Fibroblast of skin of abdomen (primary cell): Measurements from ENCODE around the gene PDE6D.
"Not testable (repeated sequence)": the region's sequence is repeated elsewhere in the genome, so short reads cannot be mapped to it uniquely, and the experiment has no call there.

Source experiments
- DNase-seq: peaks from one replicate; pipeline ENCODE4 v3.0.0-alpha.2; 2013

The PDE6D gene

DNA sequence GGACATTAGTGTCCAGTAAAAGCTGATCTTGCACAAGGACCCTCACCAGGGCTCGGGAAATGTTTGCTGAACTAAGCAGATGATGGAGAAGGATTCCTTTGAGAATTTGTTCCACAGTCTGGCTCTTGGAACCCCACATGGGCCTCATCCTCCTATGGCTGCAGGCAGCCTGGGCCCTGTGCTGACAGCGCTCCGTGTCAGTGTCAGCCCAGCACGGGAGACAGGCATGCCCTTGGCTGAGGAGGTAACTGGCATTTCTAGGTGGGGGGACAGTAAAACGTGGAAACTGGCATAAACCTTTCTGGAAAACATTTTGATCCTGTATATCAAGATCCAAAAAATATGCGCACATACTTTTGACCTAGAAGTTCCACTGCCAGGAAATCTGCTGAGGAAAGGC, 62.3 kb downstream of the PDE6D start:
- DNase-seq = no peak

DNA sequence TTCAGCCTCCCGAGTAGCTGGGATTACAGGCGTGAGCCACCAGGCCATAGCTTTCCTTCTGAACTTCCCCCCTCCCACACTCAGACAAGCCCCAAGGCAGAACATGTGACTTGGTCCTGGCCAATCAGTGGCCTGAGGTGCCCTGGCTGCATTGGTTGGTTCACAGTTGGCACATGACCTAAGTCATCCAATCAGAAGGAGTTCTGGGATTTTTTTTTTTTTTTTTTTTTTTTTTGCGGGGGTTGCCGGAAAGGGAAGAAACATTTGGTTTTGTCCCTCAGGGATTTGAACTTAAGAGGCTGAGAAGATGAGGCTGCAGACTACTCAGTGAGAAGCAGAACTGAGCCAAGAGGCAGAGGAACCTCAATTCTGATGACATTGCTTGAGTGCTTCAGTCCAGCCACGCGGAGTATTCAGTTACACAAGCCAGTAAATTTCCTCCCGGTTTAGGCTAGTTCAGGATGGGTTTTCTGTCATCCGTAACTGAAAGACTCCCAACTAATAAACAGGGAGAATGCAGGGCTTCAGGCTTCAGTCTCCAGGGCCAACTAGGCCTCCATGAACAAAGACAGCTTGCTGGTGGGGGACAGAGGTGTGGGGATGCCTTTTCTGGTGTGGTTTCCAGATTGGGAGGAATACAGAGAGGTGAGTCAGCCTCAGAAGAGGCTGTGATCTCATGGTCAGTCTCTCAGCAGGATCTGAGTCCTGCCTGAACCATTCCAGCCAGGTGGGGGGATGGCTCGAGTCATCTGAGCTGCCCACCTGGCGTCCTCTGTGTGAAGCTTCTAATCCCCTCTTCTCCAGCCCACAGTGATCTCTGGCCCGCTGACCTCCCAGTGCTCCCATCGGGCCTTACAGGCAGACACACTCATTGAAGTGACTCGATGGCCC, 63.6 kb downstream of the PDE6D start:
- DNase-seq = peak; percentile 45

DNA sequence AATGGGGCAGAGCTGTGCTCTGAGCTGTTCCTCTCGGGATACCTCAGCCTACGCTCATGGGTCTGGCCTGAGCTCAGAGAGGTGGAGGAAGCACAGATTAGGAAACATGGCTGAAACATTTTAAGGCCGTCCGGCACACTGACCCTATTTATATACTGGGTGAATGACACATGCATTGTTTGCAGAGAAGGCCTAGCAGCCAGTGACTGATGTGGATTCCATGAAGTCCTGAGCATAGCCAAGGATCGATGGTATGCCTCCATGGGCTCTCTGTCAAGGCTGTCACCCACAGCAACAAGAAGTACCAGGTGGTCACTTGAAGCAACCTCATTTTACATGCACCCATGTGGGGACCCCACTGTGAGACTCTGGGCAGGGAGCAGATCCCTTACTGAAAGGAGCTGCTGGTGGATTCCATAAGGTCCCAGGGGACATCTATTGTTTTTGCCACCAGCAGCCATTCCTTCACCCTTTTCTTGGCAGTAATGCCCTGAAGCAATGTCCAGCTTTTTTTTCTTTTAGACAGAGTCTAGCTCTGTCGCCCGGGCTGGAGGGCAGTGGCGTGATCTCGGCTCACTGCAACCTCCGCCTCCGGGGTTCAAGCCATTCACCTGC, 64.3 kb downstream of the PDE6D start:
- DNase-seq = peak; percentile 43

DNA sequence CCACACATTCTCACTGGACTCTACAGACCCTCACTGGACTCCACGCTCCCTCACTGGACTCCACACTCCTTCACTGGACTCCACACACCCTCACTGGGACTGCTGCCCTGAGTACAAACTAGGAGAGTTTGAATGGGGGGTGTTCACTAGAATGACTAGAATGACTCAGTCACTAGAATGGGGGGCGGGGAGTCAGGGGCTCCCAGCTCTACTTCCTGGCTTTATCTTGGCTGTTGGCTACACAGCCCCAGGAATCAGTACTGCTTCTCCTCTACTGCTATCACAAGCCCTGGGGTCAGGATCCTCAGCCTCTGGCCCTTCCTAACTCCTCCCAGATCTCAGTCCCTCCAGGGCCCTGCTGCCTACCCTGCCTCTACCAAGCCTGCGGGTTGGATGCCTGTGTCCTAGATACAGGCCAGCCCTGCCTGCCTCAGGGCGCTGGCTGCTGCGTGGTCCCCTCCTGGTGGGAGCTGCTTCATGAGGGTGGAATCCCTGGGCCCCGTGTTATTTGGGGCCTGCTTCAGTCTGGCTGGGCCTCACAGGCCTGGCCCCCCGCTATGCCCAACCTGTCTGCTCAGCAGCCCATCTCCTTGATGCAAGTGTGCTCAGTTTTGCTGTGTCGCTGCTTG, 65.0 kb downstream of the PDE6D start:
- peak; percentile 67 for DNase-seq

DNA sequence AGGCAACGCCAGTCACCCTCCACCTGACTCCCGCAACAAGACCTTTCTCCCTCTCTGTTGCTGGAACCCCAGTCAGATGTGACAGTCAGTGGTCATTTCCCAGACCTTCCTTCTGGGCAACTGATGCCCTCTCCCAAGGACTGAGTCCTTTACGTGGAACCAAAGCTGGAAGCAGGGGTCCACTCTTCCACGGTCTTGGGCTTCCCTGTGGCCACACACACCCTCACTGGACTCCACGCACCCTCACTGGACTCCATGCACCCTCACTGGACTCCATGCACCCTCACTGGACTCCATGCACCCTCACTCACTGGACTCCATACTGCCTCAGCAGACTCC, 65.6 kb downstream of the PDE6D start:
- no peak for DNase-seq

DNA sequence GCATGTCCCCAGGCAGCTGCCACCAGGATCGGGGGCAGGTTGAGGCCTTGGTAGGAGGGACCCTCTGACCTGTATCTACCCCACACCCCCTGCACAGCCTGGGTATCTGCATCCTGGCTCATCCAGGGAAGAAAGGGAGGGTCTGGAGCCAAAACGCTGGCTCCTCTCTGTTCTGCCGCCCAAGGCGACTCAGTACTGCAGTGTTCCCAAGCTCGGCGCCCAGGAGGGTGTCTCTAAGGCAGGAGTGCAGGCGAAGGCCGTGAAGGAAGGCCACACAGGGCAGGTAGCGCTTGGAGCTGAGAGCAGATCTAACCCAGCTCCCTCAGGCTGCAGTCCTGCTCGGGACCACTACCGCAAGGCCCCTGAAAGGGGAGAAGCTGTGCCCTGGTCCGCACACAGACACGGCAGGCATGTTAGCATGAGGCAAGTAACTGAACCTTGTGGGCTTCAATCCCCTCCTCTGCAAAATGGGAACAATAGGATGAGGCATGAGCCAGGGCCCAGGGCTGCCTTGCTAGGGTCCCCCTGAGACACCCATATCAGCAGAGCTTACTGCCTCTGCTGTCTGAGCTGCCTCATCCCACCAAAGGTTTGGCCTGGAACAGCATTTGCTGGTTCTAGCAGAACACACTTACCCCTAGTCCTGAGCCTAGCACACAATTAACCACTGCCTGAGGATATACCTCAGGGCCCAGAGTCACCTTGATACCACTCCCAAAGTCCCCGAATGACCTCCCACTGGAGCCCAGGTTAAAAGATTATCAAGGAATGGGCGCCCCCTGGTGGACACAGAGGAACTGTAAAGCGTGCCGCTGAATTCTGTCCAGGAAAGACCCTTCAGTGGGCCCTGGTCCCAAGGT, 66.2 kb downstream of the PDE6D start:
- peak; percentile 46 for DNase-seq

DNA sequence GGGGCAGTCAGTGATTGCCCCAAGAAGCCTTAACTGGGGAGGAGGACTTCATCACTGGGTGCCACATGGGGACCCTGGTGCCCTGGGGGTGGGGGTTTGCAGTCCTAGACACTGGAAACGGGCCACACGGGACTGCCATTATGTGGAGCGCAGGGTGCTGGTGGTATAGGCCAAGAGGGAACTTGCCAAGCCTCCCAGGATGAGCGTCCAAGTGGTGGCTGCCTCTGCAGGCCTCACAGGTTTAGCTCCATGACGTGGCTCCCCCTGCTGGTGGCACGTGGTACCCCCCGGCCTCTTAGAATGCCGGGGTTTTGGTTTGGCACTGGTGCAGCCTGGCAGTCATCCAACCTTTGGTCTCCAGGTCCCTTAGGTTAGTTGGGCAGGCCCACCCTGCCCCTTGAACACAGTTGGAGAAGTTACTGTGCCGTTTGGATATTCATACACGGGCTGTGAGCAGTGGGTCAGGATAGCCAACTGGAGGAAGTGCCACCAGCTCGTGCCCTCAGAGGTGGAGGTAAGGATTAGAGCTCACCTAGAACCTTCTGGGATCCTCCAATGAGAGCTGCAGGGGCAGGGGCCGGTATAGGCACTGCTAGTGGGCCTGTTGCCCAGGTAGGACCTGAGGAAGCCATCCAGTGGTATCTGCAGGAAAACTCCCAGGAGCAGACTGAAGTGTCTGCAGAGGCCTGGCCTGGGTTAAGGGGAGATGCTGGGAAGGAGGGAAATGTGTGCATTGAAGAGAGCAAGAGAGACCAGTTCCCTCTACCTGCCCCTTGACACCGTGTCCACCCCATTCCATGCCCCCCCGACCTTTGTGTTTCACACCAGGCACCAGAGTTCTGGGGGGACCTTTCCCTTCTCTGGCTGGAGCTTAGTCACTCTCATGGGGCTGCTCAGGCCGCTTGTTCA, 67.1 kb downstream of the PDE6D start:
- DNase-seq = peak; percentile 87

DNA sequence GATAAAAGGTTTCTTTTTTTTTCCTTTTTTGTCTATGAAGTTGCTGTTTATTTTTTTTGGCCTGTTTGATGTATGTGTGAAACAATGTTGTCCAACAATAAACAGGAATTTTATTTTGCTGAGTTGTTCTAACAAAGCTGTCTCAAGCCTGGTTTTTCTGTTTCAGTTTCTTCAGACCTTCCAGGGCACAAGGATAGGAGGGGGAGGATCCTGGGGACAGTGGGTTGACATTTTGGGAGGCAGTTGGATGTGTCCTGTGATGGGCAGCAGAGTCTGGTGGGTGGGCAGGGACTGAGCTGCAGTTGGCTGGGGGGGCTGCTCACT, 67.7 kb downstream of the PDE6D start:
- DNase-seq = not testable (repeated sequence)

DNA sequence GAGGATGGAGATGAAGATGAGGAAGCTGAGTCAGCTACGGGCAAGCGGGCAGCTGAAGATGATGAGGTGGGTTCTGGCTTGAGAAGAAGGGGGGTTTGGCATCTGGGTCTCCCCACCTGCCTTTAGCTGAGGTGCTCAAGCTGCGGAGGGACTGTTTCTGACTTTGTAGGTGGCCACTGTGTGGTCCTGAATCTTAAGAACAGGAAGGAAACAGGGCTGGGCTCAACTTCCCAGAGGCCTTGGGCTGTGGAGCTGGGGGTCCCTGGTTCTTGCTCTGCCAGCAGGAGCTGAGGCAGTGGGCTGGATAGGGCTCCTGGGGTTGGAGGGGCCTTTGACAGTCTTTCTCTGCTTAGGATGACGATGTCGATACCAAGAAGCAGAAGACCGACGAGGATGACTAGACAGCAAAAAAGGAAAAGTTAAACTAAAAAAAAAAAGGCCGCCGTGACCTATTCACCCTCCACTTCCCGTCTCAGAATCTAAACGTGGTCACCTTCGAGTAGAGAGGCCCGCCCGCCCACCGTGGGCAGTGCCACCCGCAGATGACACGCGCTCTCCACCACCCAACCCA, 68.5 kb downstream of the PDE6D start:
- DNase-seq = not testable (repeated sequence)

DNA sequence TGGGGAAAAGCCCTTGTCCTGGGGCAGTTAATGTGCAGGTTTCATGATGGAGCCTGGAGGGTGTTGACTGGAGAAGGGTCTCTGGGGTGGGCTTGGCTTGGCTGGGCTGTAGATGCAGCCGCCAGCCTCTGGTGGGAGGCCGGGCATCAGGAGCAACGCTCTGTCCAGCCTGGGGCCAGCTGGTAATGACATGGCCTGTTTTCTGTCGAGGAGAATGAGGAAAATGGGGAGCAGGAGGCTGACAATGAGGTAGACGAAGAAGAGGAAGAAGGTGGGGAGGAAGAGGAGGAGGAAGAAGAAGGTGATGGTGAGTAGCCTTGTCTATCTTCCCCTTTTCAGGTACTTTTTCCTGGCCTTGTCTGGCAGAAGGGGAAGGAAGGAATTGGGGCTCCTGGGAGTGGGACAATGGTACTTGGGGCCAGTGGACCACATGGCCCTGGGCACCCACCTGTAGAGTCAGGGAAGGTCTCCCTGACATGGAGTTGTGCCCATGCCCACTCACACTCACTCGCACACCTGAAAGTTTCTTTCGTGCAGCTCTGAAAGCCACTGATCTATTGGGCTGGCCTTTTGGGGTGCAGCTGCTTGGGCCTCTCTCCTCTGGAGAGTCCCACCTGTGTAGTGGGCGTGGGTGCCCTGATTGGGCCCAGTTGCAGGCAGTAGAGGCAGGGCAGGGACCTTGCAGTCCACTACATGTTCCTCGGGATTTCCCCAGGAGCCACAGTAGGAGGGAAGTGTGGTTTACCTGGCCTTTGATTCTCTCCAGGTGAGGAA, 69.2 kb downstream of the PDE6D start:
- no peak for DNase-seq

DNA sequence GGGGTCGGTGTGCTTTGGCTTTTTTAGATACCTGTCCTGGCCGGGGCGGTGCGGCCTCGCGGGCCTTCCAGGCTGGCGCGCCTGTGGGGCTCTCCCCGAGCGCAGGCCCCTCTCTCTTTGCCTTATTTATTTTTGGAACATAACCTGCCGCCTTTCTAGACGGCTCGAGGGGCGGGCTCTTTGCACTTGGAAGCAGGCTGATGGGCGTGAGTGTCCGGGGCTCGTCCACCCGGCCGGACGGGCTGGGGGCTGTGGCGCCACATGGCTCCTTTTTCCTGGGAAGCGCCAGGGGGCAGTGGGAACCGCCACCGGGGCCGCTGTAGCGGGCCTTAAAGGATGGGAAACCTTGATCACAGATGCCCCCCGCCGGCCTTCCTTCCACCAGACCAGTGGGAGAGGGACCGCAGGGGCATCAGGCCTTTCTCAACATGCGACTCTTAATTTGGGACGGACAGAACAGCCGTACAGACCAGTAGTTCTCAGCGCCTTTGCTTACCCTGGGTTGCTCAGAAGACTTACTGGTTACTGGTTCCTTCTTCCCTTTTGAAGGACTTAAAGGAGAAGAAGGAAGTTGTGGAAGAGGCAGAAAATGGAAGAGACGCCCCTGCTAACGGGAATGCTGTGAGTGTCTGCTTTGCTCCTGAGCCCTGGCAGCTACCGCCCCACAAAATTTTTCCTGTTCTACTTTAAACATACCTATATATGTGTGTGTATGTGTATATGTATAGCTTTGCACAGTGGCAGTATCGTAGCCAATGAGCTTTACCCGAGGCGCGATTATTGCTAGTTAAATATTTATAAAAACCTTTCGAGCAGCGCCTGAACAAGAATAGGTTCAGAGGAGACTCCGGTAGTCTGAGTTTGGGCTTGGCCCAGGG, 70.0 kb downstream of the PDE6D start:
- peak; percentile 12 for DNase-seq

DNA sequence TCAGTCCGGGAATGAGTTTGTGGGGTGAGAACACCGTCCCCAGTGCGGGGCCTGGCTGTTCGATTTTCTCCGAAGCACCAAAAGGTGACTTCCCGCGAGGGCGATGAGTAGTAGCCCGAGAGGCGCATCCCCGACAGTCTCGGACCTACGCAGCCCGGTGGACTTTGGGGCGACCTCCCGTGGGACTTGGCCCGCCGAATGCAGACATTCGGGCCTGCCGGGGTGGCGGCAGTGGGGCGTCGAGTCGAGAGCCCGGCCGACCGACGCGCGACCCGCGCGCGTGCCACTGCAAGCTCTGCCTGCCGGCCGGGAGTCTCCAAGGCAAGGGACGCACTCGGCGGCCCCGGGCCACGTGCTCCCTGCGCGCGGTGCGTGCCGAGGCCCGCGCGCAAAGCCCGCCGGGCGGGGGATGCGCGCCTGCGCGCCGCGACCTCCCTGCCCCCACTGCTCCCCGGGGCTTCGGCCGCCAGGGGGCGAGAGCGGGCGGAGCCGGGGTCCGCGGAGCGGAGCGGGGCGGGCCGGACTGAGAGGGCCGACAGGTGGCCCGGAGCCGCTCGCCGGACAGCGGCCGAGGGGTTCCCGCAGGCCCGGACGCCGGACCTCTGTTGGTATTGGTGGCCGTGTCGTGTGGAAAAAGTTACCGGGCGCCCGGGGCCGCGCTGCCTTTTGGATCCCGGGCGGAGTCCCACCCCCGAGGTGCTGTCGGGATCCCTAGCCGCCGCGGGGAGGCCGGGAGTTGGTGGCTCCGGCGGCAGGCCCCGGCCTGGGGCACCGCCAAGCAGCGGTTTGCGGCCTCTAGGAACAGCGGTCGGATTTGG, 70.9 kb downstream of the PDE6D start:
- DNase-seq = peak; percentile 87

DNA sequence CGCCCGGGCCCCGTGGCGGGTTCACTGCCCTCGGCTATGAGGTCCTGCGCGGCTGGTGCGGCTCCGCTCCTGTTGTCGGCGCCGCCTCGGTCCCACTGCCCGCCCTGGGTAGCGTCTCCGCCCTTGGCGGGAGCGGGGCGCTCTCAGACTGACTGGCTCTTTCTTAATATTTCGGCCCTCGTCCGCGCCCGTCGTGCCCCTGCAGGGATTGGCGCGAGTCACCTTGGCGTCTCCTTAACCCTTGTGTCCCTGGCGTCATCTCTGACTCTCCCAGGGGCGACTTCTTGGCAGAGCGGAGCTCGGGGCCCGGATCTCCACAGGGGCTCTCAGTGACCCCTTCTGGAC, 71.5 kb downstream of the PDE6D start:
- peak; percentile 14 for DNase-seq

DNA sequence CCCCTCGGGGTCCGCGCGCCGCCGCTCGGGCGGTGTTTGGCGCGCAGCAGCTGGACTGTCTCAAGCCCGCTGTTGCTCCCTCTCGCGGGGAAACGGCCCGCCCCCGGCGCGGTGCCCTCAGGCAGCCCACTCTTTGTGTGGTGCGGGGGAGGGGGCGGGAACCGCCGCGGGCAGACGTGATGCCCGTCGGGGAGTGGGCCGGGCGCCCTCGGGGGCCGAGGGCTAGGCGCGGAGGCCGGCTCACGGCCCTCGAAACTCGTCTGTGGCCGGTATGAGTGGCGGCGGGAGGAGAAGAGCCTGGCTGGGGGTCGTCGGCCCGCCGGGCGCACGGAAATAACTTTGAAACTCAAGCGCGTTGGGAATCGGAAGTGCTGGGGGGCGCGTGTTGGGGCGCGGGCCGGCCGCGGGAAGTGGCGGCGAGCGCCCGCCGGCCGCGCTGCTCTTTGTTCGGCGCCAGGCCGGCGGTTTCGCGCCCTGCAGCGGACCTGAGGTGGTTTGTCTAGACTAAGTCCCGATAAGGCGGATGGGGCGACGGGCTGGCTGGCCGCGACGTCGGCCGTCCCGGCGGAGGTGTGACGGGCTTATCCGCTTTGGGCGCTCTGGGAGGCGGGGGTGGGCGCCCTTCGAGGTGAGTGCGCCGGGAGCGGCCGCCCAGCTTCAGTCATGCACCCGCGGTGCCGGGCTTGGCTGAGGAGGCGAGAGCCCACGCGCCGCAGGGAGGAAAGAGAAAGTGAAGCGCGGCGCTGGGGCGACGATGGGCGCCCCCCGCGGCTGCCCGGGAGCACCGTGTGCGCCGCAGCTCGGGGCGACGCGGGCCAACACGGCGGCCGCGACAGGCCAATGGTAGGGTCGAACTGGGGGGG, 72.1 kb downstream of the PDE6D start:
- peak; percentile 32 for DNase-seq

DNA sequence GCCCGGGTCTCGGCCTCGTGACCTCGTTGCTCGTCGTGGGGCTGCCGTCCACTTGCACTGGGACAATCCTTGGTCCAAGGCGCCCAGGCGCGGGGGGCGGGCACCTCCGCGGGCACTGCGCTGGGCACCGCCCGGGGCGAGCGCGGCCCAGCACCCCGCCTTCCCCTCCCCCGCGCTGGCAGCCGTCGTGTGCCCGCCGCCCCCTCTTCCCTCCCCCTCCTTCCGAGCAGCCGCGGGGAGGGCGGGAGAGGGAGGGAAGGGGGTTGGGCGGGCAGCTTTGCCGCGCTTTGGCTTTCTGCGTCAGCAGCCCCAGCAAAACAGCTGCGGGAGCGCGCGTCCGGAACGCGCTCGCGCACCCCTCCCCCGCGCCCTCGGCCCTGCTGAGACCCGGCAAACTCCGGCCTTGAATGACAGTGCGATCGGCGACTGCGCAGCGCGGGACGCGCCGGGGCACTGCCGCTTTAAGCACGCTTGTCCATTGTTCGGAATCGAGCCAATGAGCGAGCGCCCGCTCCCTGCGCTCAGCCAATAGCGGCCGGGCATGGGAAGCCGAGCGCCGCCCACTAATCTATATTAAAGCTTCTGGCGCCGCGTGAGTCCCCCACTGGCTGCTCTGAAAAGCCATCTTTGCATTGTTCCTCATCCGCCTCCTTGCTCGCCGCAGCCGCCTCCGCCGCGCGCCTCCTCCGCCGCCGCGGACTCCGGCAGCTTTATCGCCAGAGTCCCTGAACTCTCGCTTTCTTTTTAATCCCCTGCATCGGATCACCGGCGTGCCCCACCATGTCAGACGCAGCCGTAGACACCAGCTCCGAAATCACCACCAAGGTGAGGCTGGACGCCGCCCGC, 72.9 kb downstream of the PDE6D start, which contains the start of gene PTMA:
Gene PTMA (plus strand): TSS at position 599 of the 846 bp plus-strand sequence. CDS start 182 bp downstream, at position 781.
- peak; percentile 100 for DNase-seq

DNA sequence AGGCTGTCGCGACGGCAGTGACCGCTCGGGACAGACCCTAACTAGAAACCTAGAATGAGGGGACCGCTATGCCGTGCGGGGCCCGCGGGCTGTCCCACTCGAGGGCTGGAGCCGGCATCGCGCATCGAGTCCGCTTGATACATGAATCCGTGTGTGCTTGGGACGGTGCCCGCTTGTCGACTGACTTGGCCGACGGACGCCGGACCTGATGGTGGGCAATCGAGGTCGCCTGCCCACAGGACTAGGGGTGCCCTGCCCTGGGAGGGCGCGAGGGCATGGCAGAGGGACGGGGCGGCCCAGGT, 73.5 kb downstream of the PDE6D start:
- DNase-seq = peak; percentile 48
